IMR-90 (cell line): ENCODE results near the gene ARHGEF7.

Experiments used
- ELK1 ChIP-seq: fragments of 150-350 bp; IDR thresholded peaks from 2 replicates; pipeline ENCODE4 v1.6.1; 2016; ENCODE audit warnings: low read depth, mild to moderate bottlenecking, low read length, moderate library complexity, borderline replicate concordance
- FOS ChIP-seq: fragments of 150-350 bp; IDR thresholded peaks from 2 replicates; pipeline ENCODE4 v1.6.1; 2016; ENCODE audit warnings: low read depth, low read length
- POLR2A ChIP-seq: IDR thresholded peaks from 2 replicates; pipeline ENCODE4 v1.6.1; 2012; ENCODE audit warnings: mild to moderate bottlenecking, low read depth, low read length
- RCOR1 ChIP-seq: IDR thresholded peaks from 2 replicates; pipeline ENCODE4 v1.6.1; 2012; ENCODE audit warnings: mild to moderate bottlenecking, low read length, improper control_type of control experiment; ENCODE audit not compliant: insufficient replicate concordance
- RFX5 ChIP-seq: IDR thresholded peaks from 2 replicates; pipeline ENCODE4 v1.8.0; 2012; ENCODE audit warnings: low read depth, mild to moderate bottlenecking, low read length, moderate library complexity
- USF2 ChIP-seq: fragments of 150-350 bp; IDR thresholded peaks from 2 replicates; pipeline ENCODE4 v1.6.1; 2017; ENCODE audit warnings: mild to moderate bottlenecking, antibody characterized with exemption, low read length, low read depth
- TF ChIP-seq, protein P1 (sequence below): conservative IDR thresholded peaks from 2 replicates; pipeline ENCODE4 v1.5.1; 2012; ENCODE audit warnings: mild to moderate bottlenecking, low read depth, low read length, improper control_type of control experiment

DNA sequence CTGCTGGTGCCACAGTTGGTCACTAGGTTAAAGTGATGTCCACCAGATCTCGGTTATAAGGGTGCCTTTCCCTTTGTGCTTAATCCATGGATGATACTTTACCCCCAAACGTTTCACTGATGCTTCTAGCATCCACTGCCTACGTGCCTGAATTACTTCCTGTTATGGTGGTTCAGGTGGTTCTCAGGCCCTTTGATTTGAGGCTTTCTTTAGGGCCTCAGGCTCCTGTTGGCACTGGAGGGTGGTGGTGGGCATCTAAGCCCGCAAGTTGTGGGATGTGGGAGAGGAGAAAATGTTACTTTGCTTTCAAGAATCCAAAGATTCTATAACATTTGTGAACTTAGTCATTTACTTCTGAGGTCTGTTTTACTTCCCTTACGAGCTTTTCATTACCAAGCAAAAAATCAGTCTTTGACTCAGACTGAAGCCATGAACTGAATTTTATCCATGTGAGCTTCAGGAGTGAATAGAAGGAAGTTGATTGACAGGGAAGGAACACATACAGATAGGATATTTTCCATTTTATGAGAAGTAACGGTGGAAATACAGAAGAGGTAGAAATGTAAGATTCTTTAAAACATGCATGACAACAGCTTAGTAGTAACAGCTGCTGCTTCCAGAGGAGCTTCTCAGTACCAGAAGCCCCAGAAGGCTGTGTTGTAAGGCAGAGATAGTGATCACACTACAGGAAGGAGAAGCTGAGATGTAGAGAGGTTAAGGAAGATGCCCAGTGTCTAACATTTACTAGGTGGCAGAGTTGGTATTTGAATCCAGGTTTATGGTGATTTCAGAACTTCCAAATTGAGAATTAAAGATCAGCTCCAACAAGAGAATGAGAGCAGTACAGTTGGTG lies 65.0 kb downstream of the ARHGEF7 start:
- TF ChIP-seq, protein P1, sequence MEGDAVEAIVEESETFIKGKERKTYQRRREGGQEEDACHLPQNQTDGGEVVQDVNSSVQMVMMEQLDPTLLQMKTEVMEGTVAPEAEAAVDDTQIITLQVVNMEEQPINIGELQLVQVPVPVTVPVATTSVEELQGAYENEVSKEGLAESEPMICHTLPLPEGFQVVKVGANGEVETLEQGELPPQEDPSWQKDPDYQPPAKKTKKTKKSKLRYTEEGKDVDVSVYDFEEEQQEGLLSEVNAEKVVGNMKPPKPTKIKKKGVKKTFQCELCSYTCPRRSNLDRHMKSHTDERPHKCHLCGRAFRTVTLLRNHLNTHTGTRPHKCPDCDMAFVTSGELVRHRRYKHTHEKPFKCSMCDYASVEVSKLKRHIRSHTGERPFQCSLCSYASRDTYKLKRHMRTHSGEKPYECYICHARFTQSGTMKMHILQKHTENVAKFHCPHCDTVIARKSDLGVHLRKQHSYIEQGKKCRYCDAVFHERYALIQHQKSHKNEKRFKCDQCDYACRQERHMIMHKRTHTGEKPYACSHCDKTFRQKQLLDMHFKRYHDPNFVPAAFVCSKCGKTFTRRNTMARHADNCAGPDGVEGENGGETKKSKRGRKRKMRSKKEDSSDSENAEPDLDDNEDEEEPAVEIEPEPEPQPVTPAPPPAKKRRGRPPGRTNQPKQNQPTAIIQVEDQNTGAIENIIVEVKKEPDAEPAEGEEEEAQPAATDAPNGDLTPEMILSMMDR, result no peak
- TF ChIP-seq POLR2A (no peak), RFX5 (no peak), USF2 (no peak), FOS (no peak), ELK1 (no peak), RCOR1 (no peak)
